GM12873 (cell line): ENCODE data around the gene PPP2R5A.

Experiments
- TF ChIP-seq, protein P1 (sequence below): IDR thresholded peaks from 2 replicates; pipeline ENCODE4 v1.5.1; 2012; ENCODE audit warnings: low read depth, mild to moderate bottlenecking, moderate library complexity, low read length, control low read depth; ENCODE audit not compliant: insufficient read depth; ENCODE audit errors: missing control alignments

PPP2R5A gene

GRCh38 chr1:212269306-212269705 is 15.9 kb upstream of the PPP2R5A start:
- TF ChIP-seq, protein P1, sequence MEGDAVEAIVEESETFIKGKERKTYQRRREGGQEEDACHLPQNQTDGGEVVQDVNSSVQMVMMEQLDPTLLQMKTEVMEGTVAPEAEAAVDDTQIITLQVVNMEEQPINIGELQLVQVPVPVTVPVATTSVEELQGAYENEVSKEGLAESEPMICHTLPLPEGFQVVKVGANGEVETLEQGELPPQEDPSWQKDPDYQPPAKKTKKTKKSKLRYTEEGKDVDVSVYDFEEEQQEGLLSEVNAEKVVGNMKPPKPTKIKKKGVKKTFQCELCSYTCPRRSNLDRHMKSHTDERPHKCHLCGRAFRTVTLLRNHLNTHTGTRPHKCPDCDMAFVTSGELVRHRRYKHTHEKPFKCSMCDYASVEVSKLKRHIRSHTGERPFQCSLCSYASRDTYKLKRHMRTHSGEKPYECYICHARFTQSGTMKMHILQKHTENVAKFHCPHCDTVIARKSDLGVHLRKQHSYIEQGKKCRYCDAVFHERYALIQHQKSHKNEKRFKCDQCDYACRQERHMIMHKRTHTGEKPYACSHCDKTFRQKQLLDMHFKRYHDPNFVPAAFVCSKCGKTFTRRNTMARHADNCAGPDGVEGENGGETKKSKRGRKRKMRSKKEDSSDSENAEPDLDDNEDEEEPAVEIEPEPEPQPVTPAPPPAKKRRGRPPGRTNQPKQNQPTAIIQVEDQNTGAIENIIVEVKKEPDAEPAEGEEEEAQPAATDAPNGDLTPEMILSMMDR, result no peak

DNA sequence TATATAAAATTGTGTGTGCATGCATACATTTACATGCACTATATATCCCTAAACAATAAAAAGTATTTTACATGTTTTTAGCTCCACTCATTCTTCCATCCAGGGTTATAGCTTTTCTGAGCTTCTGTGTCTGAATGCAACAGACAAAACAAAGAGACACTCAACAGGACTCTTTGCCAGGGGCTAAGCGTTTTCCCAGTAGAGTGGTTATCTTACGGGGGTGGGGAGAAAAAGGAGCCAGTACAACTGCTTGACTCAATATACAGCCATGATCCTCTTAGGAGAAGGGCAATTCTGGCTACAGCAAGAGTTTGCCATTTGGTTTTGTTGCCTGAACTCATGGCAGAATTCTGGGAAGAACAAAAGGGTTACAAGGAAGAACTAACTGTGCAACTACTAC is 14.6 kb upstream of the PPP2R5A start:
- TF ChIP-seq, protein P1, result no peak

DNA sequence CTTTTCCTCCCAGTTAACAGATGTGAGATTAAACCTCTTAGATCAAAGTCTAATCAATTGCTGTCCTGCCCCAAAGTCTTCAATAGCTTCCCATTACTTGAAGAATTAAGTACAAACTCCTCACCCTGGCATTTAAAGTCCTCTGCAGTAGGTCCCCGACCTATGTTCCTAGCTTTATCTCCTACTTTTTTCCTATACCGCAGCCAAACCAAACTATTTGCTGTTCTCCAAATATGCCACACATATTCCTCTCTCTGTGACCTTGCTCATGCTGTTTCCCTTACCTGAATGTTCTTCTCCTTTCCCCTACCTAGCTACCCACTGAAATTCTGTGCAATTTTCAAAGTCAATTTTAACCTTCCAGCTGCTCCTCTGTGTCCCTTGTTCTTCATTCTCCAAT is 14.0 kb upstream of the PPP2R5A start:
- TF ChIP-seq, protein P1, result no peak

GRCh38 chr1:212271823-212272485 is 13.3 kb upstream of the PPP2R5A start:
- TF ChIP-seq, protein P1, result no peak

DNA sequence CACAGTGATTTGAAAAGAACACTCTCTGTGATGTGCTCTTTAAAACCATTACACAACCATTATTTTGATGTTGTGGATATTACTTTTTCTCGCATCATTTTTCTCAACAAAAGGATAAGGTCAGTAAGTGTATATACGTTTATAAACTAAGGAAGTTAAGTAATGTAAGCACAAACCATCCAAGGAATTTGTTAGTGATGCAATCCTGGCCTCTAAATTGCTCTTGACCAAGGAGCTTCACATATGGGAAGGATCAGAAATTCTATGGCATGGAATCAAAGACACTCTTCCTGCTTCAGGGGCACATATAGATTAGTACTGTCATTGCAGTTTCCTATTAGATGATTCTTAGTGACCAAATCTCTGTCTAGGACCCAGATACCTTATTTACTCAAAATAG is 3.6 kb upstream of the PPP2R5A start:
- TF ChIP-seq, protein P1, result no peak

DNA sequence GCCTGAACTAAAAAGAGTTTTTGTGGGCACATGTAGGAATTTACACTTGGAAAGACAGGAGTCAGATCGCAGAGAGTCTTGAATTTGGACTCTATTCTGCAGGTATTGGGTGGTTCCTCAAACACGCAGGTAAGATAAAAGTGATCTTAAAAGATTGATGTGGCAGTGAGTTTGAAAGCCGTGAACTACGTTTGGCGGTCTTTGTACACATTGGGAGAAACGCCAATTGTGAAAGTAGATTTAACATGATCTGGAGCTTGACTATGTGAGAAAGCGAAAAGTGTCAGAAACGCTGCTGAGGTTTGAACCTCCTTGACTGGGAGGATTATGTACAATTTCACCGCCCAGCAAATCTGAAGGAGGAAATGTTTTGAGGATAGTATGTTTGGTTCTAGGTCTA is 1.5 kb upstream of the PPP2R5A start:
- TF ChIP-seq, protein P1, result no peak

GRCh38 chr1:212284332-212284743 is 872 bp upstream of the PPP2R5A start:
- TF ChIP-seq, protein P1, result no peak
